T1000 (cell line): Measurements from ENCODE around the gene TDRD12.
"Not testable (repeated sequence)": the region's sequence is repeated elsewhere in the genome, so short reads cannot be mapped to it uniquely, and the experiment has no call there.

Source experiments
- DNase-seq: peaks from one replicate; lab custom pipeline; 2025; ENCODE audit warnings: mixed read lengths; lab: John Stamatoyannopoulos, UW

Gene TDRD12

GRCh38 chr19:32748497-32748896, 28.9 kb downstream of the TDRD12 start:
- DNase-seq, result no peak

- no peak for DNase-seq
Measured at GRCh38 chr19:32748948-32749347, 29.4 kb downstream of the TDRD12 start.

GRCh38 chr19:32749361-32749760, 29.8 kb downstream of the TDRD12 start:
- no peak for DNase-seq

DNA sequence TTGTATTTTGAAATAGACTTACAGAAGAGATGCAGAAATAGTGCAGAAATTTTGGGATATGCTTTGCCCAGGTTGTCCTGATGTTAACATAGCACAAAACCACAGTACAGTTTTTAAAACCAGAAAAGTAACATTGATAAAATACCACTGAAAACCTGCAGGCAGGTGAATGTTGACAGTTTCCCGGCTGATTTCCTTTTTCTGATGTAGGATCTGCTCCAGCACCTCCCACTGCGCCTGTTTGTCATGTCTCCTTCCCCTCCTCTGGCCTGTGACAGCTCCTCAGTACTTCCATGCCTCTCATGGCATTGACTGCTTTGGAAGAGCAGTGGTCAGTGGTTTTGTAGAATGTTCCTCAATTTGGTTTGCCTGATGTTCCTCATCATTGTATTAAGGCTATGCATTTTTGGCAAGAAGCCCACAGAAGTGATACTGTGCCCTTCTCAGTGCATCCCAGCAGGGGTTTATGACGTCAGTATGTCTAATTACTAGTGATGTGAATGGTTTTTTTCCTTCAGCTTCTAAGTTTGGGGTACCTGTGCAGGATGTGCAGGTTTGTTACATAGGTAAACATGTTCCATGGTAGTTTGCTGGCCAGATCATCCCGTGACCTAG, 31.0 kb downstream of the TDRD12 start:
- no peak for DNase-seq

GRCh38 chr19:32751066-32751465, 31.5 kb downstream of the TDRD12 start:
- DNase-seq, result no peak

DNA sequence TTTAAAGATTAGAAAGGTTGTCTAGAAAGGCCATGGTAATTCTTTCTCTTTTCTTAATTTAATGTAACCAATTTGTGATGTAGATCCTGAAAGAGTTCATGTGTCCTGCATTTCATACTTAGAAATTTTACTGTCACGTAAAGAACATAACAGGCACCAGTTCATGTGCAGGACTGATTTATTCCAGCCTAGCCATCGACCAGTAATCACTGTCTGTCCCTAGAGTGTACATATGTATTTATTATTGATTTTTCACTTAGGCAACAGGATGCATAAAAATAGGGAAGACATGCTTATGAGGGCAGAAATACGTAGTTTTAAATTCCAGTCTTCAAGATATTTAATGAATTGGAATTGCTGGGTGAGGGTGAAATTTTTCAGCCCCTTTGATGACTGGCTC, 37.6 kb downstream of the TDRD12 start:
- no peak for DNase-seq

- not testable (repeated sequence) for DNase-seq
Measured at GRCh38 chr19:32765365-32765764, 45.8 kb downstream of the TDRD12 start.

GRCh38 chr19:32767951-32768679, 48.5 kb downstream of the TDRD12 start:
- DNase-seq, result no peak

DNA sequence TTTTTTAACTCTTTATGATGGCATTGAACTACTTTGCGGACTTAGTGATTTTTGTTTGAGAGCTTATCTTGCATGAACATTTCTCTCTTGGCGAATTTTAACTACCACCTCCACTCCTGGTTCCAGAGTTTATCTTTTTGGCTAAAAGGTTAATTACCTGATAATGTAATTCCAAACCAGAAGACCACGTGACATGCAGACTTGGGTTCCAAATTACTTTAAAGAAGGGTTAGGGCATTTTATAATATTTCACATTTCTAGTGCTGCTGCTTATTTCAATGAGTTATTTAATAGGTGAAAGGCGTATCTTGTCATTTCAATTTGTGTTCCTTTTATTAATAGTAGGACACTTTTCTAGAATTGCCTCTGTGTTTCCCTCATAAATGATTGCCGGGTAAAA, 52.0 kb downstream of the TDRD12 start:
- no peak for DNase-seq

- DNase-seq, result no peak
Measured at GRCh38 chr19:32773126-32773525, 53.6 kb downstream of the TDRD12 start.

- no peak for DNase-seq
Measured at GRCh38 chr19:32779082-32779481, 59.5 kb downstream of the TDRD12 start.

DNA sequence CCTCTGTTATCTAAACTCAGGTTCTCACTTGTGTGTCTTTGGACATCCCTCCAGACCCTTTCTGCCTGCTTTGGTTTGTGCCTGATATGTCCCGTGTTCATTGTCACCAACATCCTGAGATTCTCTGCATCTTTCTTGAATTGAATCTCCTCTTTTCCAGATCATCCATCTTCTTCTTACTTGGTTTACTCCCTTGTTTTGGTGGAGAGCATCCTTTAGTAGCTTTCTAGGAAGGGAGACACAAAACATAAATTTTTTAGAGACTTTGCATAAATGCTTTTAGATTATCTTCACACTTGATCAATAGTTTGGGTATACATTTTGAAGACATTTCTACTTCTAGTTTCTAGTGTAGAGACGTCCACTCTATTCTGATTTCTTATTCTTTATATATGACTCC, 61.7 kb downstream of the TDRD12 start:
- no peak for DNase-seq

DNA sequence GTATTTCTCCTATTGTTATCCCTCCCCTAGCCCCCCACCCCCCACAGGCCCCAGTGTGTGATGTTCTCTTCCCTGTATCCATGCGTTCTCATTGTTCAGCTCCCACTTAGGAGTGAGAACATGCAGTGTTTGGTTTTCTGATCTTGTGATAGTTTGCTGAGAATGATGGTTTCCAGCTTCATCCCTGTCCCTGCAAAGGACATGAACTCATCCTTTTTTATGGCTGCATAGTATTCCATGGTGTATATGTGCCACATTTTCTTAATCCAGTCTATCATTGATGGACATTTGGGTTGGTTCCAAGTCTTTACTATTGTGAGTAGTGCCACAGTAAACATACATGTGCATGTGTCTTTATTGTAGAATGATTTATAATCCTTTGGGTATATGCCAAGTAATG, 62.5 kb downstream of the TDRD12 start:
- DNase-seq, result not testable (repeated sequence)

GRCh38 chr19:32787161-32787813, 67.7 kb downstream of the TDRD12 start:
- not testable (repeated sequence) for DNase-seq

DNA sequence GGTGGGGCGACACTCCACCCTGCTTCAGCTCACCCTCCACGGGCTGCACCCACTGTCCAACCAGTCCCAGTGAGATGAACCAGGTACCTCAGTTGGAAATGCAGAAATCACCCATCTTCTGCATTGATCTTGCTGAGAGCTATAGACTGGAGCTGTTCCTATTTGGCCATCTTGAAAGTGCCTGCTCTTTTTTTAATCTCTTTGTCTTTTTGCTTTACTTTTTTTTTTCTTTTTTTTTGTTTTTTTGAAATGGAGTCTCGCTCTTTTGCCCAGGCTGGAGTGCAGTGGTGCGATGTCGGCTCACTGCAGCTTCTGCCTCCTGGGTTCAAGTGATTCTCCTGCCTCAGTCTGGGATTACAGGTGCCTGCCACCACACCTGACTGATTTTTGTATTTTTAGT, 68.3 kb downstream of the TDRD12 start:
- not testable (repeated sequence) for DNase-seq

GRCh38 chr19:32789429-32789828, 69.9 kb downstream of the TDRD12 start:
- DNase-seq, result no peak

DNA sequence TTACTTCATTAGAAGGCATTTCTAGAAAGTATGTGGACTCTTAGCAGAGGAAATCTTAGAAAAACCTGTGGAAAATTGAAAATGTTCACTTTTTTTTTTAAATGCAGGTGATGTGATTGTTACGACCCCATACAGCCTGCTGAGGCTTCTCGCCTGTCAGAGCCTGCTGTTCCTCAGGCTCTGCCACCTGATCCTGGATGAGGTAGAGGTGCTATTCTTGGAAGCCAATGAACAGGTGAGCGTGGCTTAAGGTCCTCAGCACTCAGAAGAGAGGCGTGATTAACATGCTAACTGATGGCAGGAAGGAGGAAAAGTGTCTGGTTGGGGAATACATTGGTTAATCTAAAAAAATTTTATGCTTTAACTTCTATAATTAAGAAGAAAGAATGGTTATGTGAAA, 78.6 kb downstream of the TDRD12 start:
- no peak for DNase-seq

- DNase-seq, result no peak
Measured at GRCh38 chr19:32800191-32800590, 80.6 kb downstream of the TDRD12 start.

- DNase-seq, result no peak
Measured at GRCh38 chr19:32800754-32801153, 81.2 kb downstream of the TDRD12 start.

DNA sequence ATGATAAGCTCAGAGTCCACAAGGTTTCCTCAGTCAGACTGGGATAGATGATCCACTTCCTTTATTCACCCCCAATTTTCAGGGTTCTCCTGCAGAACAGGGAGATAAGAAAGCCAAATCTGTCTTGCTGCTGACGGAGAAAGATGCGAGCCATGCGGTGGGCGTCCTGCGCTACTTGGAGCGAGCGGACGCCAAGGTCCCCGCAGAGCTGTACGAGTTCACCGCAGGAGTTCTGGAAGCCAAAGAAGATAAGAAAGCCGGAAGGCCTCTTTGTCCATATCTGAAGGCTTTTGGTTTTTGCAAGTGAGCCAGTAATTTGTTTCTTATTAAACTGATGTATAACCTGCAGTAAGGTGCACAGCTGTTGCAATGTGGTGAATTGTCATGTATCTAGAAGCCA, 83.3 kb downstream of the TDRD12 start:
- no peak for DNase-seq

DNA sequence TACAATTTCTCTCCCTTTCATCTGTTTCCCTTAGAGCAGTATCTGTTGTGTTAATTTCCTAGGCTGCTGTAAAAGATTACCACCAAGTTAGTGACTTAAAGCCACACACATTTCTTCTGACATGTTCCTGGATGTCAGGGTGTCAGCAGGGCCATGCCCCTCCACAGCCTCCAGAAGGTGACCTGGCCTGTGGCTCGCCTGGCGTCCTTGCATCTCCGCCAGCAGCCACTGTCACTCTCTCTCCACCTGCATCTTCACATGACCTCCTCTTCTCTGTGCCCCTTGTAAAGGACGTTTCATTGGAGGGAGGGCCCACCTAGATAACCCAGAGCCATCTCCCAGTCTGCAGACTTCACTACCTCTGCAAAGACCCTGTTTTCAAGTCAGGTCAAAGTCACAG, 88.7 kb downstream of the TDRD12 start:
- no peak for DNase-seq

GRCh38 chr19:32809254-32809653, 89.7 kb downstream of the TDRD12 start:
- DNase-seq, result no peak

- no peak for DNase-seq
Measured at GRCh38 chr19:32809754-32810153, 90.2 kb downstream of the TDRD12 start.
